ENCODE measurements around the gene BZW1. TPM values are rescaled to one million over a fixed set of nuclear protein-coding genes. Genes with fewer than 3 reads are reported as not detected.

Gene BZW1
- polyA plus RNA-seq, 1 of the 3 experiments (the other 2 are of a cell fraction) = 131 TPM

GRCh38 chr2:200845194-200845593, 33.5 kb downstream of the BZW1 start:
- Histone ChIP-seq H3K27ac (ENCODE audit: low read depth in 2 of 2, low read length in 1 of 2) (no peak overlapping the region), H3K36me3 (replicated peaks in 1 of 2; ENCODE audit: control insufficient read depth in 1 of 2, insufficient read depth in 2 of 2, low read length in 1 of 2) (no peaks in the 10 kb centered on the region), H3K79me2 (ENCODE audit: insufficient read depth) (no peaks in the 10 kb centered on the region), H3K4me2 (no peak overlapping the region), H3K4me3 (ENCODE audit: low read depth in 2 of 2, low read length in 1 of 2) (no peak overlapping the region), H3K27me3 (ENCODE audit: insufficient read depth) (no peaks in the 10 kb centered on the region), H2AFZ (ENCODE audit: low read depth) (no peak overlapping the region), H3F3A (replicated peaks; ENCODE audit: insufficient read depth) (peaks cover 8% of the 10 kb centered on the region), H4K20me1 (ENCODE audit: insufficient read depth) (no peaks in the 10 kb centered on the region), H3K4me1 (ENCODE audit: control insufficient read depth in 1 of 2, insufficient read depth in 2 of 2, low read depth in 1 of 2, low read length in 1 of 2) (no peaks in the 10 kb centered on the region), H3K9me2 (no peaks in the 10 kb centered on the region), H3K9me3 (no peaks in the 10 kb centered on the region), H3K9ac (no peak overlapping the region)
- CTCF ChIA-PET = interaction anchor here (1.0 kb wide), 1 partner anchor 12 kb away, joined by 3 read pairs; no protein-coding TSS in a partner anchor
- DNase-seq = no peak
- POLR2A ChIA-PET = interaction anchor here (0.9 kb wide), 1 partner anchor 17 kb away, joined by 3 read pairs; no protein-coding TSS in a partner anchor
- 81% methylated on average over 3 of the region's 5 CpGs for WGBS (ENCODE audit: low lambda C conversion rate)
- TF ChIP-seq TEAD4 (IDR thresholded peaks at IDR 0.05; ENCODE audit: borderline replicate concordance, insufficient read depth) (no peak), FOXM1 (IDR thresholded peaks at IDR 0.05; ENCODE audit: low read depth) (no peak), EP300 (IDR thresholded peaks at IDR 0.05; ENCODE audit: borderline replicate concordance in 1 of 2, low read depth in 1 of 2, low read length in 1 of 2) (no peak), ELF1 (IDR thresholded peaks at IDR 0.05) (no peak), EZH2phosphoT487 (IDR thresholded peaks at IDR 0.05; ENCODE audit: borderline replicate concordance, low read depth) (no peak), NFIC (IDR thresholded peaks at IDR 0.05; ENCODE audit: borderline replicate concordance) (no peak), USF1 (IDR thresholded peaks at IDR 0.05; ENCODE audit: borderline replicate concordance, low read depth) (no peak)

GRCh38 chr2:200845669-200846325, 34.1 kb downstream of the BZW1 start:
- Histone ChIP-seq H2AFZ (ENCODE audit: low read depth) (no peak overlapping the region), H3K4me2 (no peak overlapping the region), H3K27ac (ENCODE audit: low read depth in 2 of 2, low read length in 1 of 2) (no peak overlapping the region), H3K9ac (no peak overlapping the region), H3K79me2 (ENCODE audit: insufficient read depth) (no peaks in the 10 kb centered on the region), H3K36me3 (replicated peaks in 1 of 2; ENCODE audit: control insufficient read depth in 1 of 2, insufficient read depth in 2 of 2, low read length in 1 of 2) (peaks cover 0 to 2% of the 10 kb centered on the region in 2 experiments), H3F3A (replicated peaks; ENCODE audit: insufficient read depth) (peaks cover 15% of the 10 kb centered on the region), H4K20me1 (ENCODE audit: insufficient read depth) (no peaks in the 10 kb centered on the region), H3K4me1 (ENCODE audit: control insufficient read depth in 1 of 2, insufficient read depth in 2 of 2, low read depth in 1 of 2, low read length in 1 of 2) (no peaks in the 10 kb centered on the region), H3K4me3 (ENCODE audit: low read depth in 2 of 2, low read length in 1 of 2) (no peak overlapping the region), H3K9me3 (no peaks in the 10 kb centered on the region), H3K9me2 (no peaks in the 10 kb centered on the region), H3K27me3 (ENCODE audit: insufficient read depth) (no peaks in the 10 kb centered on the region)
- no peak for DNase-seq
- 80% methylated on average over 10 of the region's 10 CpGs for WGBS (ENCODE audit: low lambda C conversion rate)
- POLR2A ChIA-PET = no interaction called here
- TF ChIP-seq YY1 (IDR thresholded peaks at IDR 0.05; ENCODE audit: low read depth) (no peak), CTCF (IDR thresholded peaks at IDR 0.05) (no peak), EP300 (IDR thresholded peaks at IDR 0.05; ENCODE audit: borderline replicate concordance in 1 of 2, low read depth in 1 of 2, low read length in 1 of 2) (no peak), RAD21 (IDR thresholded peaks at IDR 0.05; ENCODE audit: low read length) (no peak), PBX3 (IDR thresholded peaks at IDR 0.05) (no peak), FOSL2 (IDR thresholded peaks at IDR 0.05; ENCODE audit: borderline replicate concordance, low read depth) (no peak), GABPA (IDR thresholded peaks at IDR 0.05; ENCODE audit: low read depth) (no peak), FOXM1 (IDR thresholded peaks at IDR 0.05; ENCODE audit: low read depth) (no peak), SIN3A (IDR thresholded peaks at IDR 0.05; ENCODE audit: borderline replicate concordance, low read depth, low read length) (no peak), TEAD4 (IDR thresholded peaks at IDR 0.05; ENCODE audit: borderline replicate concordance, insufficient read depth) (no peak), USF1 (IDR thresholded peaks at IDR 0.05; ENCODE audit: borderline replicate concordance, low read depth) (no peak), MEF2A (IDR thresholded peaks at IDR 0.05; ENCODE audit: borderline replicate concordance, low read depth) (no peak), GATA2 (CRISPR knock-in tag; IDR thresholded peaks at IDR 0.05) (no peak), EZH2phosphoT487 (IDR thresholded peaks at IDR 0.05; ENCODE audit: borderline replicate concordance, low read depth) (no peak), MXI1 (IDR thresholded peaks at IDR 0.05; ENCODE audit: low read depth, low read length) (no peak), MAX (IDR thresholded peaks at IDR 0.05; ENCODE audit: low read depth) (no peak), CHD2 (IDR thresholded peaks at IDR 0.05; ENCODE audit: low read length, partially characterized antibody) (no peak)
- CTCF ChIA-PET = interaction anchor here (1.0 kb wide), 1 partner anchor 13 kb away, joined by 3 read pairs; no protein-coding TSS in a partner anchor
